CD4-positive, alpha-beta memory T cell (primary cell): ENCODE data around the gene NFATC4. TPM values are rescaled to one million over a fixed set of nuclear protein-coding genes. Genes with fewer than 3 reads are reported as not detected.

ENCODE experiments used
- CTCF ChIA-PET: fragments of 350-600 bp; sonication (Branson Sonifier 250); formaldehyde crosslinking; loops from one replicate; lab custom pipeline; 2021; ENCODE audit warnings: inconsistent platforms; ENCODE audit not compliant: partially characterized antibody; lab: Charles Lee
- POLR2A ChIA-PET: fragments of 350-600 bp; sonication (Branson Sonifier 250); formaldehyde crosslinking; loops from one replicate; lab custom pipeline; 2021; ENCODE audit not compliant: partially characterized antibody; lab: Charles Lee
- DNase-seq, 5 donors: peaks; one replicate each; pipeline versions ENCODE4 v3.0.0 to v3.0.0-alpha.2; 2020 to 2022; ENCODE audit warnings: mixed read lengths in 1 of 5
- H3K27ac ChIP-seq: one replicate; pipeline ENCODE4 v1.7.0; 2013; ENCODE audit warnings: low read depth, low read length
- H3K27me3 ChIP-seq: 2 replicates; pipeline ENCODE4 v1.7.0; 2013; ENCODE audit warnings: mild to moderate bottlenecking, low read length, moderate library complexity; ENCODE audit not compliant: insufficient read depth
- H3K36me3 ChIP-seq: 2 replicates; pipeline ENCODE4 v1.7.0; 2013; ENCODE audit warnings: mild to moderate bottlenecking, low read length, moderate library complexity; ENCODE audit not compliant: insufficient read depth
- H3K4me1 ChIP-seq: 2 replicates; pipeline ENCODE4 v1.7.0; 2013; ENCODE audit warnings: mild to moderate bottlenecking, low read length, moderate library complexity; ENCODE audit not compliant: insufficient read depth
- H3K4me3 ChIP-seq, 2 donors: one replicate each; pipeline ENCODE4 v1.7.0; 2013; ENCODE audit warnings: low read length in 2 of 2, mild to moderate bottlenecking in 1 of 2
- H3K9me3 ChIP-seq, 2 donors: one replicate each; pipeline ENCODE4 v1.7.0; 2013; ENCODE audit warnings: low read length in 2 of 2, control low read depth in 1 of 2; ENCODE audit not compliant: control insufficient read depth in 1 of 2
- H3K27ac Mint-ChIP-seq, 7 donors: one replicate each; pipeline ENCODE4 v1.8.0; 2020 to 2021; ENCODE audit warnings: mixed read lengths in 7 of 7, mild to moderate bottlenecking in 6 of 7, inconsistent platforms in 3 of 7, moderate library complexity in 3 of 7
- H3K27me3 Mint-ChIP-seq, 2 donors: one replicate each; pipeline ENCODE4 v1.8.0; 2020 to 2021; ENCODE audit warnings: mixed read lengths in 2 of 2
- H3K36me3 Mint-ChIP-seq, 2 donors: one replicate each; pipeline ENCODE4 v1.8.0; 2020 to 2021; ENCODE audit warnings: mixed read lengths in 2 of 2, inconsistent platforms in 1 of 2, mild to moderate bottlenecking in 1 of 2
- H3K4me1 Mint-ChIP-seq, 4 donors: one replicate each; pipeline ENCODE4 v1.8.0; 2020 to 2021; ENCODE audit warnings: mixed read lengths in 4 of 4, mild to moderate bottlenecking in 1 of 4
- H3K4me3 Mint-ChIP-seq, 8 donors: one replicate each; pipeline ENCODE4 v1.8.0; 2020 to 2021; ENCODE audit warnings: mixed read lengths in 8 of 8, mild to moderate bottlenecking in 7 of 8, moderate library complexity in 6 of 8, inconsistent platforms in 3 of 8
- H3K9me3 Mint-ChIP-seq, 8 donors: one replicate each; pipeline ENCODE4 v1.8.0; 2020 to 2021; ENCODE audit warnings: mixed read lengths in 8 of 8, mild to moderate bottlenecking in 5 of 8, inconsistent platforms in 3 of 8, moderate library complexity in 1 of 8
- intact Hi-C: fragments of 100-400 bp; cut with micrococcal nuclease; formaldehyde crosslinking; loops from one replicate; pipeline ENCODE4 v1.15.1; 2023
- polyA plus RNA-seq, 2 donors: library from polyadenylated mRNA; unstranded; fragments of 300-500 nt; fragmentation: Illumina TruSeq; gene quantifications; one replicate each; pipeline ENCODE4 v1.2.3, GENCODE V29; 2021
- total RNA-seq, 2 experiments: library from RNA; stranded (reverse); gene quantifications; one replicate each; pipeline ENCODE4 v1.2.3, GENCODE V29; 2021

The NFATC4 gene
- total and polyA plus RNA-seq, 4 experiments from 2014 or later: not detected

GRCh38 chr14:24331731-24332267 lies 36.2 kb upstream of the NFATC4 start:
- peaks cover 42 to 92% (median 61%) of the 10 kb centered on the region in 4 donors for H3K4me1 Mint-ChIP-seq
- H3K4me3 ChIP-seq: no peak overlapping the region

GRCh38 chr14:24332268-24332993 lies 35.6 kb upstream of the NFATC4 start:
- peak overlapping the region; percentile 24 to 51 for H3K4me3 ChIP-seq
- peak; percentile 89 to 92 (median 90) for DNase-seq
- CTCF ChIA-PET: interaction anchor here (0.7 to 23.0 kb wide), 40 partner anchors 9 to 274 kb away, joined by 3 to 791 read pairs (median 8); partner anchors contain the start of genes CBLN3, CHMP4A, CIDEB and KHNYN
- H3K9me3 Mint-ChIP-seq: peaks cover 0 to 5% (median 0%) of the 10 kb centered on the region in 8 donors
- peak overlapping the region; percentile 76 to 93 (median 87) for H3K4me3 Mint-ChIP-seq
- POLR2A ChIA-PET: interaction anchor here (0.6 to 12.5 kb wide), 20 partner anchors 9 to 196 kb away, joined by 3 to 361 read pairs (median 5); partner anchors contain the start of genes CBLN3, CIDEB, DHRS1 and IPO4
- H3K4me1 Mint-ChIP-seq: peaks cover 40 to 91% (median 59%) of the 10 kb centered on the region in 4 donors
- H3K27me3 Mint-ChIP-seq: peaks cover 6 to 13% of the 10 kb centered on the region in 2 donors
- peak overlapping the region; percentile 65 to 98 (median 86) for H3K27ac Mint-ChIP-seq
- intact Hi-C loops: loop anchor here (1.0 kb wide), 6 partner anchors 21 to 274 kb away; partner anchors contain the start of genes DHRS1, LTB4R, MDP1 and NOP9
- peaks cover 16 to 20% of the 10 kb centered on the region in 2 donors for H3K36me3 Mint-ChIP-seq
- H3K27ac ChIP-seq: no peak overlapping the region
- no peaks in the 10 kb centered on the region for H3K9me3 ChIP-seq
- peaks cover 11% of the 10 kb centered on the region for H3K27me3 ChIP-seq
- H3K4me1 ChIP-seq: peaks cover 64% of the 10 kb centered on the region
- H3K36me3 ChIP-seq: peaks cover 8% of the 10 kb centered on the region

More at GRCh38 chr14:24331731-24332267, 36.2 kb upstream of the NFATC4 start:
- H3K27ac ChIP-seq: no peak overlapping the region
- no peak for DNase-seq
- CTCF ChIA-PET: interaction anchor here (0.7 to 23.0 kb wide), 24 partner anchors 8 to 185 kb away, joined by 3 to 791 read pairs (median 10); partner anchors contain the start of genes CBLN3, CHMP4A, CIDEB and KHNYN
- Mint-ChIP-seq H3K9me3 (peaks cover 0 to 5% (median 0%) of the 10 kb centered on the region in 8 donors), H3K27ac (peak overlapping the region; percentile 65 to 98 (median 86)), H3K27me3 (peaks cover 7 to 13% of the 10 kb centered on the region in 2 donors), H3K4me3 (peak overlapping the region; percentile 76 to 93 (median 87)), H3K36me3 (peaks cover 10 to 14% of the 10 kb centered on the region in 2 donors)
- H3K36me3 ChIP-seq: peaks cover 4% of the 10 kb centered on the region
- no peaks in the 10 kb centered on the region for H3K9me3 ChIP-seq
- peaks cover 11% of the 10 kb centered on the region for H3K27me3 ChIP-seq
- POLR2A ChIA-PET: interaction anchor here (0.7 to 12.5 kb wide), 10 partner anchors 10 to 107 kb away, joined by 3 to 361 read pairs (median 6); partner anchors contain the start of genes CBLN3, CIDEB, DHRS1 and KHNYN
- intact Hi-C loops: loop anchor here (1.0 kb wide), 6 partner anchors 20 to 273 kb away; partner anchors contain the start of genes DHRS1, LTB4R, MDP1 and NOP9
- peaks cover 69% of the 10 kb centered on the region for H3K4me1 ChIP-seq

- H3K4me3 ChIP-seq: peak within 1 kb of the TSS in 1 of 2 donors; percentile 41
- no peaks in the 10 kb centered on the region for H3K9me3 ChIP-seq
- H3K36me3 ChIP-seq: peaks cover 18% of the 10 kb centered on the region
- POLR2A ChIA-PET: interaction anchor here (1.0 to 12.5 kb wide), 7 partner anchors 22 to 121 kb away, joined by 4 to 361 read pairs (median 42); partner anchors contain the start of genes CBLN3, CHMP4A, CIDEB and KHNYN
- intact Hi-C loops: no loop called here
- no peak within 1 kb of the TSS for H3K27ac ChIP-seq
- DNase-seq: peak in 3 of 5 donors; percentile 33 to 38 (median 33)
- Mint-ChIP-seq H3K27ac (peak within 1 kb of the TSS in 5 of 7 donors; percentile 24 to 86 (median 62)), H3K36me3 (peaks cover 30 to 32% of the 10 kb centered on the region in 2 donors), H3K4me1 (peaks cover 39 to 87% (median 60%) of the 10 kb centered on the region in 4 donors), H3K9me3 (peaks cover 0 to 5% (median 0%) of the 10 kb centered on the region in 8 donors), H3K27me3 (peaks cover 6 to 13% of the 10 kb centered on the region in 2 donors), H3K4me3 (peak within 1 kb of the TSS; percentile 41 to 93 (median 64))
- peaks cover 66% of the 10 kb centered on the region for H3K4me1 ChIP-seq
- CTCF ChIA-PET: interaction anchor here (0.6 to 23.0 kb wide), 13 partner anchors 11 to 376 kb away, joined by 3 to 791 read pairs (median 11); partner anchors contain the start of genes CBLN3, CIDEB, KHNYN and LTB4R
- H3K27me3 ChIP-seq: peaks cover 11% of the 10 kb centered on the region
Observed at GRCh38 chr14:24334431-24335291, 33.3 kb upstream of the NFATC4 start, which contains the start of gene ADCY4. Gene ADCY4 (minus strand): TSS chr14:24335071. CDS start chr14:24334652, 419 bp downstream.

GRCh38 chr14:24335461-24336171 lies 32.4 kb upstream of the NFATC4 start:
- H3K9me3 Mint-ChIP-seq: peaks cover 0 to 5% (median 0%) of the 10 kb centered on the region in 8 donors
- peak overlapping the region in 2 of 7 donors; percentile 62 to 71 for H3K27ac Mint-ChIP-seq
- Histone ChIP-seq H3K4me3 (no peak overlapping the region), H3K27ac (no peak overlapping the region), H3K4me1 (peaks cover 67% of the 10 kb centered on the region), H3K27me3 (peaks cover 11% of the 10 kb centered on the region), H3K36me3 (peaks cover 18% of the 10 kb centered on the region), H3K9me3 (no peaks in the 10 kb centered on the region)
- peak overlapping the region in 5 of 8 donors; percentile 55 to 77 (median 63) for H3K4me3 Mint-ChIP-seq
- DNase-seq: no peak
- peaks cover 6 to 13% of the 10 kb centered on the region in 2 donors for H3K27me3 Mint-ChIP-seq
- ChIA-PET CTCF (interaction anchor here (1.5 to 23.0 kb wide), 4 partner anchors 12 to 96 kb away, joined by 4 to 791 read pairs (median 120); partner anchors contain the start of genes CBLN3, CIDEB, KHNYN and LTB4R), POLR2A (interaction anchor here (0.9 to 12.5 kb wide), 4 partner anchors 25 to 103 kb away, joined by 3 to 361 read pairs (median 93); partner anchors contain the start of genes CBLN3, CIDEB, KHNYN and LTB4R2)
- intact Hi-C loops: no loop called here
- H3K36me3 Mint-ChIP-seq: peaks cover 32% of the 10 kb centered on the region in 2 donors
- peaks cover 37 to 86% (median 59%) of the 10 kb centered on the region in 4 donors for H3K4me1 Mint-ChIP-seq

- Mint-ChIP-seq H3K27me3 (peaks cover 4 to 11% of the 10 kb centered on the region in 2 donors), H3K36me3 (peaks cover 32% of the 10 kb centered on the region in 2 donors), H3K9me3 (peaks cover 0 to 5% (median 0%) of the 10 kb centered on the region in 8 donors), H3K4me1 (peaks cover 28 to 70% (median 47%) of the 10 kb centered on the region in 4 donors), H3K27ac (peak overlapping the region in 2 of 7 donors; percentile 29 to 70), H3K4me3 (peak overlapping the region in 3 of 8 donors; percentile 50 to 97 (median 95))
- peaks cover 54% of the 10 kb centered on the region for H3K4me1 ChIP-seq
- peaks cover 18% of the 10 kb centered on the region for H3K36me3 ChIP-seq
- H3K9me3 ChIP-seq: no peaks in the 10 kb centered on the region
- ChIA-PET POLR2A (interaction anchor here (1.6 to 12.5 kb wide), 4 partner anchors 29 to 102 kb away, joined by 8 to 361 read pairs (median 92); partner anchors contain the start of genes CBLN3, CIDEB, KHNYN and SDR39U1), CTCF (interaction anchor here (1.0 to 23.0 kb wide), 5 partner anchors 10 to 95 kb away, joined by 4 to 791 read pairs (median 4); partner anchors contain the start of genes CBLN3, CIDEB, KHNYN and LTB4R)
- H3K27ac ChIP-seq: no peak overlapping the region
- DNase-seq: no peak
- H3K27me3 ChIP-seq: peaks cover 11% of the 10 kb centered on the region
- no peak overlapping the region for H3K4me3 ChIP-seq
- intact Hi-C loops: no loop called here
Observed at GRCh38 chr14:24337144-24337823, 30.7 kb upstream of the NFATC4 start.
